Stomach (tissue), 9 donors: ENCODE results near the gene PDE4D. TPM values are rescaled to one million over a fixed set of nuclear protein-coding genes. Genes with fewer than 3 reads are reported as not detected.
A peak's percentile ranks its signal among the peaks of the same experiment; 100 is the strongest.

Experiments used
- DNase-seq, 2 donors: peaks; one replicate each; pipeline versions ENCODE4 v3.0.0 to v3.0.0-alpha.2; 2013 to 2019
- H3K27ac ChIP-seq, 5 donors: fragments of 200-600 bp in 4 of 5; sonication (generic) in 4 of 5; one replicate each; pipeline ENCODE4 v1.5.1; 2013 to 2019; ENCODE audit warnings: mild to moderate bottlenecking in 1 of 5, moderate library complexity in 1 of 5
- H3K27me3 ChIP-seq, 3 donors: fragments of 200-600 bp; sonication (generic); one replicate each; pipeline ENCODE4 v1.5.1; 2017 to 2019; ENCODE audit warnings: mixed run types in 1 of 3
- H3K36me3 ChIP-seq, 4 donors: fragments of 200-600 bp; sonication (generic); 1 replicate in 3 of 4; 2 replicates in 1 of 4; pipeline ENCODE4 v1.5.1; 2016 to 2019
- H3K4me1 ChIP-seq, 4 donors: fragments of 200-600 bp; sonication (generic); one replicate each; pipeline ENCODE4 v1.5.1; 2016 to 2019
- H3K4me3 ChIP-seq, 4 donors: fragments of 200-600 bp; sonication (generic) in 3 of 4; one replicate each; pipeline ENCODE4 v1.5.1; 2016 to 2019; ENCODE audit warnings: mild to moderate bottlenecking in 1 of 4
- H3K9me3 ChIP-seq, 4 donors: fragments of 200-600 bp; sonication (generic); one replicate each; pipeline ENCODE4 v1.5.1; 2016 to 2019
- CTCF ChIP-seq, 7 experiments: fragments of 450-650 bp in 4 of 7; fragments of 200-600 bp in 3 of 7; sonication (generic) in 3 of 7; IDR thresholded peaks; one replicate each; pipeline ENCODE4 v1.5.1; 2016 to 2019; ENCODE audit warnings: antibody characterized with exemption in 7 of 7, control low read depth in 2 of 7, mild to moderate bottlenecking in 1 of 7
- EP300 ChIP-seq: sonication (generic); formaldehyde crosslinking; IDR thresholded peaks from one replicate; pipeline ENCODE4 v1.6.1; 2017; ENCODE audit warnings: antibody characterized with exemption
- POLR2A ChIP-seq, 4 donors: fragments of 450-650 bp; IDR thresholded peaks; one replicate each; pipeline ENCODE4 v1.6.1; 2016; ENCODE audit warnings: antibody characterized with exemption in 4 of 4, control low read depth in 2 of 4, mild to moderate bottlenecking in 1 of 4, moderate library complexity in 1 of 4
- POLR2AphosphoS5 ChIP-seq, 3 donors: sonication (generic); formaldehyde crosslinking; IDR thresholded peaks; one replicate each; pipeline ENCODE4 v1.6.1; 2016; ENCODE audit warnings: antibody characterized with exemption in 3 of 3
- WGBS, 5 donors: extraction: QIAGEN DNeasy Blood & Tissue Kit in 3 of 5; methylation state at CpG; one replicate each; pipeline versions ENCODE4 v1.1.5 to v1.1.7; 2013 to 2018; 5-methylcytosine and 5-hydroxymethylcytosine counted together
- intact Hi-C: fragments of 100-400 bp; cut with DNase I; formaldehyde crosslinking; loops from one replicate; pipeline ENCODE4 v1.15.1; 2023; ENCODE audit warnings: low total_unique reads
- polyA plus RNA-seq, 3 donors: library from polyadenylated mRNA; stranded (reverse); fragments of 200-250 nt; gene quantifications; one replicate each; pipeline ENCODE4 v1.2.3, GENCODE V29; 2013
- total RNA-seq, 5 donors: library from RNA; depleted of rRNA; stranded (reverse); fragments of >200 nt; gene quantifications; one replicate each; pipeline versions ENCODE4 v1.1.0 to v1.2.3, GENCODE V29; 2014 to 2016
- donor health status: healthy with polysubstance abuse.
- donor health status: Bipolar disorder and iron deficiency.
- donor health status: healthy.

Gene PDE4D
- total and polyA plus RNA-seq, 8 donors = 3.1 to 147 (median 97.3) TPM

- no peak for DNase-seq
- WGBS, 5 donors = 81 to 93% (median 92%) methylated on average over 4 of the region's 4 CpGs
- H3K27me3 ChIP-seq = no peaks in the 10 kb centered on the region
- intact Hi-C loops = no loop called here
- no peaks in the 10 kb centered on the region for H3K9me3 ChIP-seq
- TF ChIP-seq EP300 (no peak), POLR2AphosphoS5 (IDR thresholded peaks at IDR 0.05) (no peak), CTCF (IDR thresholded peaks at IDR 0.05) (no peak), POLR2A (IDR thresholded peaks at IDR 0.05) (no peak)
- peaks cover 0 to 46% (median 19%) of the 10 kb centered on the region in 4 donors for H3K4me1 ChIP-seq
- H3K4me3 ChIP-seq = no peak overlapping the region
- H3K36me3 ChIP-seq = no peaks in the 10 kb centered on the region
- no peak overlapping the region for H3K27ac ChIP-seq
These were observed 624.6 kb downstream of the PDE4D start for GRCh38 chr5:59268756-59269415.

- H3K27me3 ChIP-seq = no peaks in the 10 kb centered on the region
- TF ChIP-seq POLR2A (IDR thresholded peaks at IDR 0.05) = no peak
- peak overlapping the region in 1 of 5 donors; percentile 49 for H3K27ac ChIP-seq
- intact Hi-C loops = no loop called here
- DNase-seq = no peak
- no peaks in the 10 kb centered on the region for H3K36me3 ChIP-seq
- no peak overlapping the region for H3K4me3 ChIP-seq
- no peaks in the 10 kb centered on the region for H3K9me3 ChIP-seq
- WGBS, 5 donors = 38 to 100% (median 54%) methylated on average over 1 of the region's 1 CpG
- peaks cover 0 to 45% (median 22%) of the 10 kb centered on the region in 4 donors for H3K4me1 ChIP-seq
These were observed 626.5 kb downstream of the PDE4D start for GRCh38 chr5:59267033-59267432.

- peak in 1 of 2 donors; percentile 79 for DNase-seq
- no peaks in the 10 kb centered on the region for H3K36me3 ChIP-seq
- H3K27ac ChIP-seq = peak overlapping the region in 2 of 5 donors; percentile 9 to 49
- peaks cover 0 to 51% (median 25%) of the 10 kb centered on the region in 4 donors for H3K4me1 ChIP-seq
- 14 to 51% (median 28%) methylated on average over 3 of the region's 3 CpGs for WGBS, 5 donors
- H3K9me3 ChIP-seq = no peaks in the 10 kb centered on the region
- intact Hi-C loops = no loop called here
- no peak overlapping the region for H3K4me3 ChIP-seq
- H3K27me3 ChIP-seq = no peaks in the 10 kb centered on the region
- no peak for TF ChIP-seq POLR2A (IDR thresholded peaks at IDR 0.05)
- TF ChIP-seq CTCF (IDR thresholded peaks at IDR 0.05) = no peak
- TF ChIP-seq POLR2AphosphoS5 (IDR thresholded peaks at IDR 0.05) = no peak
- no peak for TF ChIP-seq EP300
These were observed 627.1 kb downstream of the PDE4D start for GRCh38 chr5:59266410-59266809.

GRCh38 chr5:59264639-59265245 is 628.8 kb downstream of the PDE4D start:
- Histone ChIP-seq H3K9me3 (no peaks in the 10 kb centered on the region), H3K36me3 (no peaks in the 10 kb centered on the region), H3K4me1 (peaks cover 0 to 57% (median 32%) of the 10 kb centered on the region in 4 donors), H3K27ac (peak overlapping the region in 3 of 5 donors; percentile 5 to 59 (median 39)), H3K27me3 (no peaks in the 10 kb centered on the region), H3K4me3 (no peak overlapping the region)
- TF ChIP-seq CTCF (IDR thresholded peaks at IDR 0.05) (no peak), POLR2A (IDR thresholded peaks at IDR 0.05) (no peak), POLR2AphosphoS5 (IDR thresholded peaks at IDR 0.05) (no peak), EP300 (no peak)
- no peak for DNase-seq
- intact Hi-C loops = no loop called here
- 73 to 79% (median 77%) methylated on average over 4 of the region's 4 CpGs for WGBS, 5 donors

- no peak for TF ChIP-seq EP300
- TF ChIP-seq CTCF (IDR thresholded peaks at IDR 0.05) = no peak
- TF ChIP-seq POLR2AphosphoS5 (IDR thresholded peaks at IDR 0.05) = no peak
- TF ChIP-seq POLR2A (IDR thresholded peaks at IDR 0.05) = no peak
These were observed 629.5 kb downstream of the PDE4D start for GRCh38 chr5:59264013-59264412.

More at GRCh38 chr5:59264013-59264412, 629.5 kb downstream of the PDE4D start:
- Histone ChIP-seq H3K4me1 (peaks cover 0 to 64% (median 32%) of the 10 kb centered on the region in 4 donors), H3K36me3 (no peaks in the 10 kb centered on the region), H3K4me3 (no peak overlapping the region), H3K27me3 (no peaks in the 10 kb centered on the region), H3K9me3 (no peaks in the 10 kb centered on the region), H3K27ac (peak overlapping the region in 2 of 5 donors; percentile 5 to 59)
- intact Hi-C loops = no loop called here
- WGBS, 5 donors = 70 to 87% (median 75%) methylated on average over 2 of the region's 2 CpGs
- DNase-seq = no peak
